AG10803 (cell line): ENCODE results near the gene PLK4.

Source experiments
- DNase-seq: peaks from one replicate; pipeline ENCODE4 v3.0.0; 2010; ENCODE audit warnings: low read depth
- H3K4me3 ChIP-seq: 2 replicates; pipeline ENCODE4 v1.5.1; 2011; ENCODE audit warnings: mild to moderate bottlenecking, low read length, control low read depth
- CTCF ChIP-seq: conservative IDR thresholded peaks from 2 replicates; pipeline ENCODE4 v1.5.1; 2011; ENCODE audit warnings: mild to moderate bottlenecking, low read length, control low read depth, inconsistent platforms

The PLK4 gene

DNA sequence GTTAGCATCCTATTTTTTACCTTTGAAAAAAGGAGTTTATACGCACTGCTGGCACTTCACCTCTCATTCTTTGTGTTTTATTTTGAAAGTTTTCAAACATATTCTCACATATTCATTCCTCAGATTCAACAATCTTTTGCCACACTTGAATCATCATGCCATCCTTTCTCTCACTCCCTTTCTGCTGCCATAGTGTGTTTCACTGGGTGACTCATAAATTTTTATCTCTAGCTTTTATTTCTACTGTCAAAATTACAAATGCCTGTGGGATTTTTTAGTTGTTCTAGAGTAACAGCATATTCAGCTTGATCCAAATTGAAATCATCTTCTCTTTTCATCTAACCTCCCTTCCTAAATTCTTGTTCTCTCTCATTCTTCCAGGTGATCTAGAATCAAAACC, 56.3 kb downstream of the PLK4 start:
- TF ChIP-seq CTCF = no peak
- H3K4me3 ChIP-seq = no peak overlapping the region
- DNase-seq = peak; percentile 33
